ENCODE measurements around the gene TMEM255B. TPM values are rescaled to one million over a fixed set of nuclear protein-coding genes. Genes with fewer than 3 reads are reported as not detected.
A peak's percentile ranks its signal among the peaks of the same experiment; 100 is the strongest.

Gene TMEM255B
- polyA plus RNA-seq, 3 donors = 5.1 to 7.5 (median 5.9) TPM

DNA sequence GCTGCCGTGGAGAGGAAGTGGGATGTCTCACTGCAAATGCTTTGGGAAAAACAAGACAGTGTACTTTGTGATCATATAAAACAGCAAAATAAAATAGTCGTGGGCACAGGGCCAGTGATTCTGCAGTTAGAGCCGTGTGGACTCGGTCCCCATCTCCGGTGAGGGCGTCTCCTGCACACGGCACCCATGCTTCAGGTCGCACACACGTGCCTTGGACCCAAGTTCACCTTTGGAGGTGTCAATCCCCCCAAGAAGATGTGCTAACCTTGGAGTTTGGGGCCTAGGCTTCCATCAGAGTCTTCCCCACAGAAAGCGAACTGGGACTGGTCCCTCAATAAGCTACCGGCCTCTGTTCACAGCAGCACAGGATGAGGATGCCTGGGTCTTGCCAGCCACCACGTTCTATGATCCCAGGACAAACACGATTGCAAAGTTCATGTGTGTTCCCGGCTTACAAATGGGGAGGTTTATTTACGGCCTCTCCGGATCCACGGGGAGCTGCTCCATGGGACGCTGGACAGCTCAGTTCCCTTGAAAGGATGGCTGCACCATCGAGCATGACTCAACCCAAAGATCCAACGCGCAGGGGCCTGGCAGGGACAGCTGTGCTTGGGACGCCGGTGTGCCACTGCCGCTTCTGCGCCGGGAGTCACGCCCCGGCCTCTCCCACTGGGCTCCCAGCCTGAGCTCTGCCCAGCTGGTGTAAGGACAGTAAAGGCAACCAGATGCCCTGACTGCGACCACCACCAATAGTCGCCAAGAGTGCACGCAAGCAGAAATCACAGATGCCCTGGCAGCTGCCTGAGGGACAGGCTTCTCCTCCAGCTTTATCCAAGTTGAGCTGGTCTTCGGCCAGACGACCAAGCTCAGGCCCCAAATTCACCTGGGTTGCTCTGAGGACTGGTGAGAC, 96.2 kb downstream of the TMEM255B start:
- intact Hi-C loops (cut with micrococcal nuclease) = no loop called here
- TF ChIP-seq, protein P1, sequence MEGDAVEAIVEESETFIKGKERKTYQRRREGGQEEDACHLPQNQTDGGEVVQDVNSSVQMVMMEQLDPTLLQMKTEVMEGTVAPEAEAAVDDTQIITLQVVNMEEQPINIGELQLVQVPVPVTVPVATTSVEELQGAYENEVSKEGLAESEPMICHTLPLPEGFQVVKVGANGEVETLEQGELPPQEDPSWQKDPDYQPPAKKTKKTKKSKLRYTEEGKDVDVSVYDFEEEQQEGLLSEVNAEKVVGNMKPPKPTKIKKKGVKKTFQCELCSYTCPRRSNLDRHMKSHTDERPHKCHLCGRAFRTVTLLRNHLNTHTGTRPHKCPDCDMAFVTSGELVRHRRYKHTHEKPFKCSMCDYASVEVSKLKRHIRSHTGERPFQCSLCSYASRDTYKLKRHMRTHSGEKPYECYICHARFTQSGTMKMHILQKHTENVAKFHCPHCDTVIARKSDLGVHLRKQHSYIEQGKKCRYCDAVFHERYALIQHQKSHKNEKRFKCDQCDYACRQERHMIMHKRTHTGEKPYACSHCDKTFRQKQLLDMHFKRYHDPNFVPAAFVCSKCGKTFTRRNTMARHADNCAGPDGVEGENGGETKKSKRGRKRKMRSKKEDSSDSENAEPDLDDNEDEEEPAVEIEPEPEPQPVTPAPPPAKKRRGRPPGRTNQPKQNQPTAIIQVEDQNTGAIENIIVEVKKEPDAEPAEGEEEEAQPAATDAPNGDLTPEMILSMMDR (IDR thresholded peaks at IDR 0.05) = no peak
- Mint-ChIP-seq H3K27me3 (ENCODE audit: low read depth in 3 of 3) (peaks cover 10 to 15% (median 13%) of the 10 kb centered on the region in 3 donors), H3K9me3 (peaks cover 0 to 7% (median 5%) of the 10 kb centered on the region in 7 donors), H3K36me3 (peaks cover 4 to 11% of the 10 kb centered on the region in 2 donors), H3K4me3 (peak overlapping the region in 1 of 2 donors; percentile 70), H3K4me1 (peaks cover 17% of the 10 kb centered on the region), H3K27ac (no peak overlapping the region)
- Histone ChIP-seq H3K36me3 (replicated peaks in 1 of 2; ENCODE audit: control insufficient read depth in 1 of 2, insufficient read depth in 2 of 2, low read length in 2 of 2) (no peaks in the 10 kb centered on the region), H3K9ac (ENCODE audit: insufficient read depth, low read length, poor library complexity, severe bottlenecking) (no peak overlapping the region), H3K79me2 (ENCODE audit: insufficient read depth, low read length) (no peaks in the 10 kb centered on the region), H3K9me3 (replicated peaks in 1 of 2; ENCODE audit: control insufficient read depth in 1 of 2, insufficient read depth in 1 of 2, low read length in 2 of 2) (no peaks in the 10 kb centered on the region), H3K4me3 (replicated peaks in 1 of 3; ENCODE audit: low read depth in 2 of 3, low read length in 3 of 3) (peak overlapping the region in 1 of 3 experiments; percentile 12), H3K27me3 (ENCODE audit: control insufficient read depth in 2 of 2, insufficient read depth in 2 of 2, low read length in 2 of 2) (no peaks in the 10 kb centered on the region), H4K20me1 (ENCODE audit: insufficient read depth, low read length) (no peaks in the 10 kb centered on the region), H3K4me1 (ENCODE audit: control insufficient read depth in 1 of 2, insufficient read depth in 2 of 2, low read length in 2 of 2) (peaks cover 12 to 20% of the 10 kb centered on the region in 2 donors), H3K4me2 (replicated peaks; ENCODE audit: extremely low read depth, low read length, poor library complexity, severe bottlenecking) (peak overlapping the region; percentile 20), H2AFZ (ENCODE audit: insufficient read depth, low read depth, low read length, poor library complexity, severe bottlenecking) (no peak overlapping the region), H3K27ac (ENCODE audit: low read depth in 1 of 2, low read length in 2 of 2) (no peak overlapping the region)
- DNase-seq = no peak
- 57% methylated on average over 33 of the region's 33 CpGs for WGBS (ENCODE audit: insufficient coverage)

DNA sequence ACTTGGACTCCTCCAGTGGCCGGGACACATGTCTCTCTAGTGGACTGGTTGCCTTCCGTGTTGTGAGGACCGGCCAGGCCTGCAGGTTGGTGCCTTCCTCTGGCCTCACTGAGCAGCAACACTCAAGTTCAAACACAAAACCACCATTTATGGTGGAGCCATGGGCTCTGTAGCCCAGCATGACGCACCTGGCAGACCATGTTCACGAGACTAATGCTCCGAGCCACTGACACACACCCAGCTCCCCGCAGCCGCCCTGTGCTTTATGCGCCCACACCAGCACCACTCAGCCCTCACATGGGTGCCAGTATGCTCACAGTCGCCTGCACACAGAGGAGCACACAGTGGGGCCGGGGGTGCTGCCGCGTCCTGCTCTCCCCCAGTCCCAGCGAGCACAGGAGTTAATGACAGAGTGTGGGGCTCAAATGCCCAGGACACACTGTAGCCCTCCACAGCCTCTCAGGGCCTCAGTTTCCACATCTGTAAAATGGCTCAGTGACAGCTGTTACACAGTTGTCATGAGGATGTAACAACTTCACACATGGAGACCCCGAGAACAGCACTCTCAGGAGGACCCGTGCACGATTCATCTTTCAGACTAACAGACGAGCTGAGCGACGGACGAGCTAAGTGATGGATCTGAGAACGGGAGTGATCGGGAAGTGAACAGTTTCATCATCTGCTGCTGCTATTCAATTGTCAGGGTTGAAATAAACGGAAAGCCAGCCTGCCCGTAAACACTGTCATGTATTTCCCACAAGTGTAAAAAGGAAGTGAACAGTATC, 97.1 kb downstream of the TMEM255B start:
- no peaks in the 10 kb centered on the region for H4K20me1 ChIP-seq (ENCODE audit: insufficient read depth, low read length)
- H3K27ac ChIP-seq (ENCODE audit: low read depth in 1 of 2, low read length in 2 of 2) = no peak overlapping the region
- H3K4me2 ChIP-seq (replicated peaks; ENCODE audit: extremely low read depth, low read length, poor library complexity, severe bottlenecking) = no peak overlapping the region
- H3K4me1 Mint-ChIP-seq = peaks cover 17% of the 10 kb centered on the region
- H3K9ac ChIP-seq (ENCODE audit: insufficient read depth, low read length, poor library complexity, severe bottlenecking) = no peak overlapping the region
- no peak overlapping the region for H3K27ac Mint-ChIP-seq
- H3K4me3 ChIP-seq (replicated peaks in 1 of 3; ENCODE audit: low read depth in 2 of 3, low read length in 3 of 3) = no peak overlapping the region
- WGBS (ENCODE audit: insufficient coverage) = 95% methylated on average over 18 of the region's 25 CpGs
- H3K27me3 Mint-ChIP-seq (ENCODE audit: low read depth in 3 of 3) = peaks cover 10 to 17% (median 13%) of the 10 kb centered on the region in 3 donors
- TF ChIP-seq, protein P1 (IDR thresholded peaks at IDR 0.05) = no peak
- no peak overlapping the region for H2AFZ ChIP-seq (ENCODE audit: insufficient read depth, low read depth, low read length, poor library complexity, severe bottlenecking)
- H3K36me3 ChIP-seq (replicated peaks in 1 of 2; ENCODE audit: control insufficient read depth in 1 of 2, insufficient read depth in 2 of 2, low read length in 2 of 2) = no peaks in the 10 kb centered on the region
- no peak overlapping the region for H3K4me3 Mint-ChIP-seq
- peaks cover 4 to 11% of the 10 kb centered on the region in 2 donors for H3K36me3 Mint-ChIP-seq
- peaks cover 12 to 20% of the 10 kb centered on the region in 2 donors for H3K4me1 ChIP-seq (ENCODE audit: control insufficient read depth in 1 of 2, insufficient read depth in 2 of 2, low read length in 2 of 2)
- intact Hi-C loops (cut with micrococcal nuclease) = no loop called here
- H3K79me2 ChIP-seq (ENCODE audit: insufficient read depth, low read length) = no peaks in the 10 kb centered on the region
- DNase-seq = no peak
- no peaks in the 10 kb centered on the region for H3K27me3 ChIP-seq (ENCODE audit: control insufficient read depth in 2 of 2, insufficient read depth in 2 of 2, low read length in 2 of 2)
- peaks cover 0 to 7% (median 5%) of the 10 kb centered on the region in 7 donors for H3K9me3 Mint-ChIP-seq
- no peaks in the 10 kb centered on the region for H3K9me3 ChIP-seq (replicated peaks in 1 of 2; ENCODE audit: control insufficient read depth in 1 of 2, insufficient read depth in 1 of 2, low read length in 2 of 2)

Measured in CD14-positive monocyte (primary cell).